ENCODE data around the gene CDCA8. TPM values are rescaled to one million over a fixed set of nuclear protein-coding genes. Genes with fewer than 3 reads are reported as not detected.

CDCA8 gene
- total and polyA plus RNA-seq, 9 donors = 0.11 to 1.9 (median 0.60) TPM

- H3K4me1 ChIP-seq (ENCODE audit: insufficient read depth) = no peaks in the 10 kb centered on the region
- intact Hi-C loops (cut with DNase I) = no loop called here
- H3K9me3 ChIP-seq = no peaks in the 10 kb centered on the region
- no peaks in the 10 kb centered on the region for H3K36me3 ChIP-seq
- H3K27ac ChIP-seq = no peak overlapping the region
- H3K27me3 ChIP-seq = no peaks in the 10 kb centered on the region
- 38 to 40% (median 40%) methylated on average over 6 of the region's 6 CpGs for WGBS, 3 donors
- no peak for TF ChIP-seq POLR2A (IDR thresholded peaks at IDR 0.05)
- TF ChIP-seq EP300 (IDR thresholded peaks at IDR 0.05) = no peak
- no peak for TF ChIP-seq CTCF (IDR thresholded peaks at IDR 0.05)
- no peak overlapping the region for H3K4me3 ChIP-seq
- no peak for DNase-seq
Observed at GRCh38 chr1:37741662-37742061, 49.3 kb downstream of the CDCA8 start.

GRCh38 chr1:37746806-37747205 is 54.5 kb downstream of the CDCA8 start:
- H3K4me1 ChIP-seq (ENCODE audit: insufficient read depth) = no peaks in the 10 kb centered on the region
- intact Hi-C loops (cut with DNase I) = no loop called here

GRCh38 chr1:37748565-37748964 is 56.2 kb downstream of the CDCA8 start:
- Histone ChIP-seq H3K4me1 (ENCODE audit: insufficient read depth) (no peaks in the 10 kb centered on the region), H3K27me3 (no peaks in the 10 kb centered on the region), H3K9me3 (no peaks in the 10 kb centered on the region), H3K36me3 (no peaks in the 10 kb centered on the region), H3K27ac (no peak overlapping the region), H3K4me3 (no peak overlapping the region)
- no peak for TF ChIP-seq POLR2A (IDR thresholded peaks at IDR 0.05)
- DNase-seq = no peak
- intact Hi-C loops (cut with DNase I) = no loop called here
- WGBS, 3 donors = 73 to 88% (median 87%) methylated on average over 1 of the region's 1 CpG

More at GRCh38 chr1:37746806-37747205, 54.5 kb downstream of the CDCA8 start:
- 86 to 90% (median 89%) methylated on average over 3 of the region's 3 CpGs for WGBS, 3 donors
- Histone ChIP-seq H3K36me3 (no peaks in the 10 kb centered on the region), H3K9me3 (no peaks in the 10 kb centered on the region), H3K4me3 (no peak overlapping the region), H3K27ac (no peak overlapping the region), H3K27me3 (no peaks in the 10 kb centered on the region)
- TF ChIP-seq POLR2A (IDR thresholded peaks at IDR 0.05) (no peak), CTCF (IDR thresholded peaks at IDR 0.05) (no peak), EP300 (IDR thresholded peaks at IDR 0.05) (no peak)
- no peak for DNase-seq

- Histone ChIP-seq H3K9me3 (no peaks in the 10 kb centered on the region), H3K27me3 (no peaks in the 10 kb centered on the region), H3K4me3 (no peak overlapping the region), H3K4me1 (ENCODE audit: insufficient read depth) (no peaks in the 10 kb centered on the region), H3K36me3 (no peaks in the 10 kb centered on the region), H3K27ac (no peak overlapping the region)
- no peak for TF ChIP-seq EP300 (IDR thresholded peaks at IDR 0.05)
- no peak for TF ChIP-seq POLR2A (IDR thresholded peaks at IDR 0.05)
- no peak for TF ChIP-seq CTCF (IDR thresholded peaks at IDR 0.05)
- no peak for DNase-seq
- intact Hi-C loops (cut with DNase I) = no loop called here
- 18 to 29% (median 19%) methylated on average over 11 of the region's 11 CpGs for WGBS, 3 donors
Observed at GRCh38 chr1:37752213-37752582, 59.9 kb downstream of the CDCA8 start.

GRCh38 chr1:37752583-37753471 is 60.5 kb downstream of the CDCA8 start:
- 1 to 5% (median 2%) methylated on average over 33 to 105 of the region's 105 CpGs for WGBS, 3 donors
- Histone ChIP-seq H3K4me1 (ENCODE audit: insufficient read depth) (no peaks in the 10 kb centered on the region), H3K9me3 (no peaks in the 10 kb centered on the region), H3K4me3 (no peak overlapping the region), H3K36me3 (no peaks in the 10 kb centered on the region), H3K27ac (no peak overlapping the region), H3K27me3 (no peaks in the 10 kb centered on the region)
- intact Hi-C loops (cut with DNase I) = no loop called here
- no peak for DNase-seq
- TF ChIP-seq POLR2A (IDR thresholded peaks at IDR 0.05) (no peak), CTCF (IDR thresholded peaks at IDR 0.05) (no peak), EP300 (IDR thresholded peaks at IDR 0.05) (no peak)
